Measurements from ENCODE around the gene CD40.

The CD40 gene

DNA sequence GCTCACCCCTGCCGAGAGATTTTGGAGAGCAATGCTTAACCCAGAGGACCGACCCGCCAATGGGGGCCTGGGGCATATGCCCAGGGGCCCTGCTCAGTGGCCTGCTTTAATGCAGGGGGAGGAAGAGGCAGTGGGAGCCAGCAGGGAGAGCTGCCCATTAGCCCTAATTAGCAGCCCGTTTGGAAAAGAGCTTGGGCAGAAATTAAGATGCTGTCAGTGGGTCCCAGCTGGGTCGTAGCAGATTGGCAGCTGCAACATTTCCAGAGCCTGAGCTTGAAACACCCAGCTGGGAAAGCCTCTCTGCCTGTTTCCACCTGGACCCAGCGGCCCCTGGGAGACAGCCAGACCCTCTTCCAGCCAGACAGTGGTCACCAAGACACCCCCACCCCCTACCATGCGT lies 39.5 kb downstream of the CD40 start:
- H3K36me3 ChIP-seq = no peaks in the 10 kb centered on the region
- H3K27ac ChIP-seq = no peak overlapping the region
- H3K27me3 ChIP-seq = peaks cover 59% of the 10 kb centered on the region
- H3K4me3 ChIP-seq (ENCODE audit: low read depth in 1 of 2, low read length in 1 of 2) = no peak overlapping the region
- H3K9me3 ChIP-seq = no peaks in the 10 kb centered on the region
- TF ChIP-seq, protein P1, sequence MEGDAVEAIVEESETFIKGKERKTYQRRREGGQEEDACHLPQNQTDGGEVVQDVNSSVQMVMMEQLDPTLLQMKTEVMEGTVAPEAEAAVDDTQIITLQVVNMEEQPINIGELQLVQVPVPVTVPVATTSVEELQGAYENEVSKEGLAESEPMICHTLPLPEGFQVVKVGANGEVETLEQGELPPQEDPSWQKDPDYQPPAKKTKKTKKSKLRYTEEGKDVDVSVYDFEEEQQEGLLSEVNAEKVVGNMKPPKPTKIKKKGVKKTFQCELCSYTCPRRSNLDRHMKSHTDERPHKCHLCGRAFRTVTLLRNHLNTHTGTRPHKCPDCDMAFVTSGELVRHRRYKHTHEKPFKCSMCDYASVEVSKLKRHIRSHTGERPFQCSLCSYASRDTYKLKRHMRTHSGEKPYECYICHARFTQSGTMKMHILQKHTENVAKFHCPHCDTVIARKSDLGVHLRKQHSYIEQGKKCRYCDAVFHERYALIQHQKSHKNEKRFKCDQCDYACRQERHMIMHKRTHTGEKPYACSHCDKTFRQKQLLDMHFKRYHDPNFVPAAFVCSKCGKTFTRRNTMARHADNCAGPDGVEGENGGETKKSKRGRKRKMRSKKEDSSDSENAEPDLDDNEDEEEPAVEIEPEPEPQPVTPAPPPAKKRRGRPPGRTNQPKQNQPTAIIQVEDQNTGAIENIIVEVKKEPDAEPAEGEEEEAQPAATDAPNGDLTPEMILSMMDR (IDR thresholded peaks at IDR 0.05) = no peak
- no peaks in the 10 kb centered on the region for H3K4me1 ChIP-seq (ENCODE audit: control insufficient read depth in 1 of 2, insufficient read depth in 1 of 2, low read depth in 1 of 2, low read length in 1 of 2)

DNA sequence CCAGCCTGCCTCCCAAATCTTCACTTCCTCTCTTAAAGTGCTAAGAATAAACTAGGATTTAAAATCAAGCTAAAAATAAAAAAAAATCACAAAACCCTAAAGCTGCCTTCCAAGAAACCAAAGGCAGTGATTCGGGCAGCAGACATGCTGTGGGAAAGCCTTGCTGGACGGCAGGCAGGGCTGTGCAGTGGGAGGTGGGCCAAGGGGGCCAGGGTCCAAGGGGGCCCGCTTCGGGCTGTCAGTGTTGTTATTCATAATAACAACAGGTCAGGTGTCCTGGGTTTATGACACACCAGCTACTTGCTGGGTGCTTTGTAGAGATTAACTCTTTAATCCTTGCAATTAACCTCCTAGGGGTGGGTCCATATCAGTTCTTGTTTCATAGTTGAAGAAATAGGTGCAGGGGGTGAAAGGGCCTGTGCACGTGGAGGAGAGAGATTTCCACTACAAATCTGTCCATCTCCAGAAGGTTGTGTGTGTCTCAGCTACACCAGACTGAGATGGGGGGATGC lies 40.4 kb downstream of the CD40 start:
- Histone ChIP-seq H3K9me3 (no peaks in the 10 kb centered on the region), H3K27me3 (peaks cover 55% of the 10 kb centered on the region), H3K36me3 (no peaks in the 10 kb centered on the region), H3K4me1 (ENCODE audit: control insufficient read depth in 1 of 2, insufficient read depth in 1 of 2, low read depth in 1 of 2, low read length in 1 of 2) (no peaks in the 10 kb centered on the region), H3K27ac (no peak overlapping the region), H3K4me3 (ENCODE audit: low read depth in 1 of 2, low read length in 1 of 2) (no peak overlapping the region)
- TF ChIP-seq, protein P1 (IDR thresholded peaks at IDR 0.05) = no peak

DNA sequence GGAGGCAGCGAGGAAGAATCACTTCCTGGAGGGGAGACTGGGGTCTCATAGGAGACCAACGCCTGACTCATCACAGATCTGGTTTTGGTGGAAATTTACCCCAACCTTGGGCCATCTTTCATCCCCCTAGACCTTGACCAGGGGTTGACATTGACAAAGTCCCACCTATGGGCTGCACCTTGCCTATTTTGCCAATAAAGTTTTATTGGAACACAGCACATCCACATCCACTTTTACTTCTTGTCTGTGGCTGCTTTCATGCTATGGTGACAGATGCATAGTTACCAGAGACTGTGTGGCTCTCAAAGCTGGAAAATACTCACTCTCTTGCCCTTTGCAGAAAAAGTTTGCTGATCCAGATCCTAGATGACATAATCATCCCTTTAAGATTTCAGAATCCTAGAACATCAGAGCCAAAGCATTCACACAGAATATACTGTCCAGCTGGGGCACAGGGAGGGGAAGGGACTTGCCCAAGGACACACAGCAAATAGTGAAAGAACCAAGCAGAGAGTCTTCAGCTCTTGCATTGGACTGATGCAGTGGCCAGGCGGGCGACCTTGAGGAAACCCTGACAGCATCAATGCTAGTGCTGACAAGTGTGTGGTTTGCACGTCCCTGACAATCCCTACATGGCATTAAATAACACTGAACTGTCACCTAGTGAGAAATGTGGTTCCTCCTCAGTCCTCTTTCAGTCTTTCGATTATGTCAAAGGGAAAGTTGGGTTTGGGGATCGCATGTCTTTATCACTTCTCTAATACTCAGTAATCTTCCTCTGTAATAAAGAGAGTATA lies 41.2 kb downstream of the CD40 start:
- H3K27me3 ChIP-seq = peaks cover 54% of the 10 kb centered on the region
- H3K4me3 ChIP-seq (ENCODE audit: low read depth in 1 of 2, low read length in 1 of 2) = no peak overlapping the region
- H3K27ac ChIP-seq = no peak overlapping the region
- H3K4me1 ChIP-seq (ENCODE audit: control insufficient read depth in 1 of 2, insufficient read depth in 1 of 2, low read depth in 1 of 2, low read length in 1 of 2) = no peaks in the 10 kb centered on the region
- H3K36me3 ChIP-seq = no peaks in the 10 kb centered on the region
- TF ChIP-seq, protein P1 (IDR thresholded peaks at IDR 0.05) = no peak
- no peaks in the 10 kb centered on the region for H3K9me3 ChIP-seq

DNA sequence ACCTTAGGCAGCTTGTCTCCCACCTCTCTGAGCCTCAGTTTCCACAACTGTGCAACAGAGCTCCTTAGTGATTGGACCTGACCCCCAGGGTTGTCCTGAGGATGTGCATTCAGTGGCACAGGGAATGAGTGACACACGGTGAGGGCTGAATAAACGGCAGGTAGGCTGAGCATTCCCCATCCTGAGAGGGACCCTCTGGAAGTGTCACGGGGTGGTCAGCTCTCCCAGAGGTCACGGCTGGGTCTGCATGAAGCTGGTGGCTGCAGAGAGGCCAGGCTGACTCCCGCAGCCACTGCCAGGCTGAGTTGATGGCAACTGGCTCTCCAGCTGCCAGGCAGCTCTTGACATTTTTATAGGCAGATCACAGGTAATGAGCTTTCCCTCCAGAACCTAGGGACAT lies 42.5 kb downstream of the CD40 start:
- TF ChIP-seq, protein P1 (IDR thresholded peaks at IDR 0.05) = no peak
- peaks cover 48% of the 10 kb centered on the region for H3K27me3 ChIP-seq

DNA sequence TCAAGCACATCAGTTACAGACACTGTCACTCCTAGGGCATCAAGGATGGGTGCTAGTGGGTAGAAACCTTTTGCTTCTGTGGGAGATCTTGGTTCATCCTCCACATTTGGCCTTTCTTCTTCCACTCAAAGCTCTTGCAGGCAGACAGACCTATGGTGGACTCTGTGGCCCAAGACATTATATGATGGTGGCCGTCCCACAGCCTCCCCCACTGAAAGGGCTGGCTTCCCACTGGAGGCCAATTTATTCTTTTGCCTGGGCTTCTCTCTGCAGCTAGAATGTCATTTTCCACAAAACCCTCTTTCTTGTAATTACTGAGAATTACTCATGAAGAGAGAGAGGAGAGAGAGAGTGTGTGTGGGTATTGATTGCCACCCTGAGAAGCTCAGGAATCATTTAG lies 43.8 kb downstream of the CD40 start:
- H3K36me3 ChIP-seq = no peaks in the 10 kb centered on the region
- no peaks in the 10 kb centered on the region for H3K4me1 ChIP-seq (ENCODE audit: control insufficient read depth in 1 of 2, insufficient read depth in 1 of 2, low read depth in 1 of 2, low read length in 1 of 2)
- no peaks in the 10 kb centered on the region for H3K9me3 ChIP-seq
- H3K27ac ChIP-seq = no peak overlapping the region
- TF ChIP-seq, protein P1 (IDR thresholded peaks at IDR 0.05) = no peak
- H3K4me3 ChIP-seq (ENCODE audit: low read depth in 1 of 2, low read length in 1 of 2) = no peak overlapping the region
- H3K27me3 ChIP-seq = peaks cover 49% of the 10 kb centered on the region

More for the DNA sequence above, 42.5 kb downstream of the CD40 start:
- no peak overlapping the region for H3K4me3 ChIP-seq (ENCODE audit: low read depth in 1 of 2, low read length in 1 of 2)
- H3K4me1 ChIP-seq (ENCODE audit: control insufficient read depth in 1 of 2, insufficient read depth in 1 of 2, low read depth in 1 of 2, low read length in 1 of 2) = no peaks in the 10 kb centered on the region
- no peaks in the 10 kb centered on the region for H3K9me3 ChIP-seq
- H3K36me3 ChIP-seq = no peaks in the 10 kb centered on the region
- no peak overlapping the region for H3K27ac ChIP-seq
